K562 (cell line): Measurements from ENCODE around the gene NUP160. TPM values are rescaled to one million over a fixed set of nuclear protein-coding genes. Genes with fewer than 3 reads are reported as not detected.
A peak's percentile ranks its signal among the peaks of the same experiment; 100 is the strongest.

Experiments used
- BCL6 ChIP-seq: fragments of 250-450 bp; sonication (Bioruptor Pico); IDR thresholded peaks from 2 replicates; pipeline ENCODE4 v1.4.0; 2020
- CAMTA2 ChIP-seq: fragments of 250-450 bp; sonication (Bioruptor Pico); conservative IDR thresholded peaks from 2 replicates; pipeline ENCODE4 v1.5.1; 2022
- ESRRB ChIP-seq: fragments of 250-450 bp; sonication (Bioruptor Pico); IDR thresholded peaks from 2 replicates; pipeline ENCODE4 v1.5.0; 2020; ENCODE audit warnings: mild to moderate bottlenecking, moderate library complexity, borderline replicate concordance
- KAT8 ChIP-seq: fragments of 450-650 bp; IDR thresholded peaks from 2 replicates; pipeline ENCODE4 v1.6.1; 2016; ENCODE audit warnings: low read depth, mild to moderate bottlenecking
- KLF10 ChIP-seq: fragments of 250-450 bp; sonication (Bioruptor Pico); IDR thresholded peaks from 2 replicates; pipeline ENCODE4 v1.6.1; 2021; ENCODE audit warnings: matching md5 sums
- MCM3 ChIP-seq: fragments of 450-650 bp; IDR thresholded peaks from 2 replicates; pipeline ENCODE4 v1.6.1; 2016
- NFE2L1 ChIP-seq: fragments of 450-650 bp; IDR thresholded peaks from 2 replicates; pipeline ENCODE4 v1.6.1; 2016; ENCODE audit warnings: missing genetic modification characterization, low read depth, mild to moderate bottlenecking, missing compliant biosample characterization, moderate library complexity, borderline replicate concordance
- NFXL1 ChIP-seq: fragments of 450-650 bp; formaldehyde crosslinking; IDR thresholded peaks from 2 replicates; pipeline ENCODE4 v1.4.0; 2021; ENCODE audit warnings: mild to moderate bottlenecking
- PHB ChIP-seq: fragments of 250-450 bp; sonication (Bioruptor Pico); IDR thresholded peaks from 2 replicates; pipeline ENCODE4 v1.5.0; 2021
- RBBP5 ChIP-seq: fragments of 200-600 bp; sonication (generic); IDR thresholded peaks from 2 replicates; pipeline ENCODE4 v1.6.1; 2012; ENCODE audit warnings: borderline replicate concordance, mild to moderate bottlenecking, low read length, control low read depth, inconsistent platforms; ENCODE audit not compliant: insufficient read depth, poor library complexity, severe bottlenecking
- RBM25 ChIP-seq: fragments of 200-400 bp; formaldehyde crosslinking; IDR thresholded peaks from 2 replicates; pipeline ENCODE4 v1.6.1; 2018; ENCODE audit warnings: low read length, low read depth, moderate library complexity; ENCODE audit not compliant: severe bottlenecking
- SNRNP70 ChIP-seq: fragments of 200-400 bp; formaldehyde crosslinking; optimal IDR thresholded peaks from 2 replicates; pipeline ENCODE3; 2017; ENCODE audit warnings: low read depth, low read length
- TBP ChIP-seq: optimal IDR thresholded peaks from 2 replicates; pipeline ENCODE3; 2011; ENCODE audit warnings: low read depth, low read length, improper control_type of control experiment
- ZBTB7A ChIP-seq: IDR thresholded peaks from 2 replicates; pipeline ENCODE4 v1.6.1; 2011; ENCODE audit warnings: low read depth, mild to moderate bottlenecking, low read length, moderate library complexity, borderline replicate concordance; ENCODE audit not compliant: control insufficient read depth
- ZNF121 ChIP-seq: sonication (generic); formaldehyde crosslinking; conservative IDR thresholded peaks from 2 replicates; pipeline ENCODE4 v1.8.0; 2022; ENCODE audit warnings: missing genetic modification reagents
- polyA plus RNA-seq, 8 experiments: library from polyadenylated mRNA; depleted of rRNA in 4 of 8; stranded (reverse) in 5 of 8; unstranded in 3 of 8; fragments of >200 nt; fragmentation: Nextera tagmentation in 2 of 8; fragmentation: Illumina TruSeq in 1 of 8; extraction: Ambion mirVana in 2 of 8; extraction: Trizol in 1 of 8; gene quantifications; 2 replicates each; pipeline versions ENCODE4 v1.2.1 to v1.2.3, GENCODE V29; 2011 to 2014; ENCODE audit warnings: inconsistent platforms in 1 of 8, missing spikeins in 1 of 8
- total RNA-seq, 7 experiments: library from RNA; depleted of rRNA in 6 of 7; stranded (reverse); fragments of >200 nt in 6 of 7; fragmentation: Illumina TruSeq in 2 of 7; extraction: Trizol in 2 of 7; gene quantifications; 2 replicates each; pipeline versions ENCODE4 v1.2.1 to v1.2.3, GENCODE V29; 2011 to 2021; ENCODE audit warnings: low replicate concordance in 1 of 7
- TF ChIP-seq, protein P1 (sequence below): sonication (generic); formaldehyde crosslinking; IDR thresholded peaks from 2 replicates; pipeline ENCODE4 v1.8.1; 2023; ENCODE audit warnings: mild to moderate bottlenecking, missing genetic modification reagents
- TF ChIP-seq, protein P2 (sequence below): fragments of 450-650 bp; IDR thresholded peaks from 2 replicates; pipeline ENCODE4 v1.6.1; 2016; ENCODE audit warnings: mild to moderate bottlenecking
- TF ChIP-seq, protein P3 (sequence below): sonication (generic); formaldehyde crosslinking; IDR thresholded peaks from 2 replicates; pipeline ENCODE4 v1.8.0; 2023; ENCODE audit warnings: missing genetic modification reagents, mild to moderate bottlenecking, borderline replicate concordance

The NUP160 gene
- total and polyA plus RNA-seq, 9 of the 15 experiments (the other 6 are each of a cell fraction or from before 2014, with no cell fraction given): 41.5 to 112 (median 65.0) TPM

DNA sequence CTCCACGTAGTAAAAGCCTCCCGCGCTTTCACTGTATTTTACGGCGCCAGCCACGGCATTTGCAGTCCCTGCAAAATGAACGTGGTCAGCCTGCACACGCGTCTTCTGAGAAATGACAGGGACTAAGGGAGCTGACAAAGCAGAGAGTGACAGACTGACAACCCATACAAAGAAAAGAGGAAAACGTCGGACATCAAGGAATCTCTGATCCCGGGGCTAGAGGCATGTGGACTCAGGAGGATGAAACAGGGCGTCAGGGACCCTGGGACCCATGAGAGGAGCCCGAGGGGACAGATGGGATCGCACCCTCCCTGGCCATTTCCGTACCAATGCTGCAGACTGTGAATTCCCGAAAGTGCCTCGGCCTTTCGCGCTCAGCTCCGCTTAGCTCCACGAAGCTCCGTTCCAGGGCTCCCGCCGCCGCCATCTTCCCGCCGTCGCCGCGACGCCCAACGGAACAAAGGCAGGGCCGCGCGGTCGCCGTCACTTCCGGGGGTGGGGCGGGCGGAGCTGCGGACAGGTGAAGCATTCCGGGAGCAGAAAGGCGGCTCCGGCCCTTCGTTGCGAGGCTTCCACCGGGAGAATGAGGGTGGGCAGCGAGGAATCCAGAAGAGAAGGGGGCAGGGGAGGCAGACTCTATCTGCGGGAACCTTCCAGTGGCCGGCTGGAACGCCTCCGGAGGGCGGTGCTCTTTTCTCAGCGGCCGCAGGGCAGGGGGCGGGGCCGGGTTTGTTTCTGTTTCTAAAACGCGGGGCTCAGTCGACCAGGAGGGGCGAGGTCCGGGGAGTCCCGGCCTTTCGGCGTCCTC is at the start of gene NUP160 (continued):
- TF ChIP-seq, protein P1, sequence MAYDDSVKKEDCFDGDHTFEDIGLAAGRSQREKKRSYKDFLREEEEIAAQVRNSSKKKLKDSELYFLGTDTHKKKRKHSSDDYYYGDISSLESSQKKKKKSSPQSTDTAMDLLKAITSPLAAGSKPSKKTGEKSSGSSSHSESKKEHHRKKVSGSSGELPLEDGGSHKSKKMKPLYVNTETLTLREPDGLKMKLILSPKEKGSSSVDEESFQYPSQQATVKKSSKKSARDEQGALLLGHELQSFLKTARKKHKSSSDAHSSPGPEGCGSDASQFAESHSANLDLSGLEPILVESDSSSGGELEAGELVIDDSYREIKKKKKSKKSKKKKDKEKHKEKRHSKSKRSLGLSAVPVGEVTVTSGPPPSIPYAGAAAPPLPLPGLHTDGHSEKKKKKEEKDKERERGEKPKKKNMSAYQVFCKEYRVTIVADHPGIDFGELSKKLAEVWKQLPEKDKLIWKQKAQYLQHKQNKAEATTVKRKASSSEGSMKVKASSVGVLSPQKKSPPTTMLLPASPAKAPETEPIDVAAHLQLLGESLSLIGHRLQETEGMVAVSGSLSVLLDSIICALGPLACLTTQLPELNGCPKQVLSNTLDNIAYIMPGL: no peak
- TF ChIP-seq KLF10 (CRISPR knock-in tag) (no peak), ESRRB (no peak), TBP (peak; percentile 78), RBBP5 (peak; percentile 81), ZNF121 (CRISPR knock-in tag) (no peak), ZBTB7A (peak; percentile 40; the same call in 1 of the 2 replicates), SNRNP70 (no peak), CAMTA2 (CRISPR knock-in tag) (no peak), NFE2L1 (tag) (no peak), PHB (CRISPR knock-in tag) (no peak), NFXL1 (CRISPR knock-in tag) (no peak), KAT8 (no peak), MCM3 (no peak), RBM25 (no peak), BCL6 (no peak)
- TF ChIP-seq, protein P2, sequence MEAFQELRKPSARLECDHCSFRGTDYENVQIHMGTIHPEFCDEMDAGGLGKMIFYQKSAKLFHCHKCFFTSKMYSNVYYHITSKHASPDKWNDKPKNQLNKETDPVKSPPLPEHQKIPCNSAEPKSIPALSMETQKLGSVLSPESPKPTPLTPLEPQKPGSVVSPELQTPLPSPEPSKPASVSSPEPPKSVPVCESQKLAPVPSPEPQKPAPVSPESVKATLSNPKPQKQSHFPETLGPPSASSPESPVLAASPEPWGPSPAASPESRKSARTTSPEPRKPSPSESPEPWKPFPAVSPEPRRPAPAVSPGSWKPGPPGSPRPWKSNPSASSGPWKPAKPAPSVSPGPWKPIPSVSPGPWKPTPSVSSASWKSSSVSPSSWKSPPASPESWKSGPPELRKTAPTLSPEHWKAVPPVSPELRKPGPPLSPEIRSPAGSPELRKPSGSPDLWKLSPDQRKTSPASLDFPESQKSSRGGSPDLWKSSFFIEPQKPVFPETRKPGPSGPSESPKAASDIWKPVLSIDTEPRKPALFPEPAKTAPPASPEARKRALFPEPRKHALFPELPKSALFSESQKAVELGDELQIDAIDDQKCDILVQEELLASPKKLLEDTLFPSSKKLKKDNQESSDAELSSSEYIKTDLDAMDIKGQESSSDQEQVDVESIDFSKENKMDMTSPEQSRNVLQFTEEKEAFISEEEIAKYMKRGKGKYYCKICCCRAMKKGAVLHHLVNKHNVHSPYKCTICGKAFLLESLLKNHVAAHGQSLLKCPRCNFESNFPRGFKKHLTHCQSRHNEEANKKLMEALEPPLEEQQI: no peak
- TF ChIP-seq, protein P3, sequence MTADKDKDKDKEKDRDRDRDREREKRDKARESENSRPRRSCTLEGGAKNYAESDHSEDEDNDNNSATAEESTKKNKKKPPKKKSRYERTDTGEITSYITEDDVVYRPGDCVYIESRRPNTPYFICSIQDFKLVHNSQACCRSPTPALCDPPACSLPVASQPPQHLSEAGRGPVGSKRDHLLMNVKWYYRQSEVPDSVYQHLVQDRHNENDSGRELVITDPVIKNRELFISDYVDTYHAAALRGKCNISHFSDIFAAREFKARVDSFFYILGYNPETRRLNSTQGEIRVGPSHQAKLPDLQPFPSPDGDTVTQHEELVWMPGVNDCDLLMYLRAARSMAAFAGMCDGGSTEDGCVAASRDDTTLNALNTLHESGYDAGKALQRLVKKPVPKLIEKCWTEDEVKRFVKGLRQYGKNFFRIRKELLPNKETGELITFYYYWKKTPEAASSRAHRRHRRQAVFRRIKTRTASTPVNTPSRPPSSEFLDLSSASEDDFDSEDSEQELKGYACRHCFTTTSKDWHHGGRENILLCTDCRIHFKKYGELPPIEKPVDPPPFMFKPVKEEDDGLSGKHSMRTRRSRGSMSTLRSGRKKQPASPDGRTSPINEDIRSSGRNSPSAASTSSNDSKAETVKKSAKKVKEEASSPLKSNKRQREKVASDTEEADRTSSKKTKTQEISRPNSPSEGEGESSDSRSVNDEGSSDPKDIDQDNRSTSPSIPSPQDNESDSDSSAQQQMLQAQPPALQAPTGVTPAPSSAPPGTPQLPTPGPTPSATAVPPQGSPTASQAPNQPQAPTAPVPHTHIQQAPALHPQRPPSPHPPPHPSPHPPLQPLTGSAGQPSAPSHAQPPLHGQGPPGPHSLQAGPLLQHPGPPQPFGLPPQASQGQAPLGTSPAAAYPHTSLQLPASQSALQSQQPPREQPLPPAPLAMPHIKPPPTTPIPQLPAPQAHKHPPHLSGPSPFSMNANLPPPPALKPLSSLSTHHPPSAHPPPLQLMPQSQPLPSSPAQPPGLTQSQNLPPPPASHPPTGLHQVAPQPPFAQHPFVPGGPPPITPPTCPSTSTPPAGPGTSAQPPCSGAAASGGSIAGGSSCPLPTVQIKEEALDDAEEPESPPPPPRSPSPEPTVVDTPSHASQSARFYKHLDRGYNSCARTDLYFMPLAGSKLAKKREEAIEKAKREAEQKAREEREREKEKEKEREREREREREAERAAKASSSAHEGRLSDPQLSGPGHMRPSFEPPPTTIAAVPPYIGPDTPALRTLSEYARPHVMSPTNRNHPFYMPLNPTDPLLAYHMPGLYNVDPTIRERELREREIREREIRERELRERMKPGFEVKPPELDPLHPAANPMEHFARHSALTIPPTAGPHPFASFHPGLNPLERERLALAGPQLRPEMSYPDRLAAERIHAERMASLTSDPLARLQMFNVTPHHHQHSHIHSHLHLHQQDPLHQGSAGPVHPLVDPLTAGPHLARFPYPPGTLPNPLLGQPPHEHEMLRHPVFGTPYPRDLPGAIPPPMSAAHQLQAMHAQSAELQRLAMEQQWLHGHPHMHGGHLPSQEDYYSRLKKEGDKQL (CRISPR knock-in tag): no peak
